Naive thymus-derived CD4-positive, alpha-beta T cell (primary cell): Measurements from ENCODE around the gene TNFAIP2. TPM values are rescaled to one million over a fixed set of nuclear protein-coding genes. Genes with fewer than 3 reads are reported as not detected.

ENCODE experiments used
- ATAC-seq: fragments of 150-1000 bp; cut with Tn5 transposase; 2 replicates; pipeline ENCODE4 v1.10.0; 2021; ENCODE audit warnings: mild to moderate bottlenecking, moderate library complexity
- CTCF ChIA-PET: fragments of 350-600 bp; sonication (Branson Sonifier 250); formaldehyde crosslinking; loops from one replicate; lab custom pipeline; 2021; ENCODE audit warnings: antibody characterized with exemption; lab: Charles Lee
- POLR2A ChIA-PET: fragments of 350-600 bp; sonication (Branson Sonifier 250); formaldehyde crosslinking; loops from one replicate; lab custom pipeline; 2021; ENCODE audit warnings: antibody characterized with exemption, inconsistent platforms; lab: Charles Lee
- DNase-seq, 9 donors: peaks; one replicate each; pipeline versions ENCODE4 v3.0.0 to v3.0.0-alpha.2; 2020 to 2022; ENCODE audit warnings: mixed read lengths in 1 of 9
- H3K27ac ChIP-seq: one replicate; pipeline ENCODE4 v1.7.0; 2013; ENCODE audit warnings: mild to moderate bottlenecking, low read depth, low read length, moderate library complexity
- H3K27me3 ChIP-seq, 2 donors: one replicate each; pipeline ENCODE4 v1.7.0; 2013; ENCODE audit warnings: low read length in 2 of 2, mild to moderate bottlenecking in 2 of 2, moderate library complexity in 2 of 2; ENCODE audit not compliant: control insufficient read depth in 2 of 2, insufficient read depth in 2 of 2
- H3K36me3 ChIP-seq, 3 experiments: 1 replicate in 2 of 3; 2 replicates in 1 of 3; pipeline ENCODE4 v1.7.0; 2013; ENCODE audit warnings: low read length in 3 of 3, mild to moderate bottlenecking in 3 of 3, moderate library complexity in 1 of 3; ENCODE audit not compliant: insufficient read depth in 3 of 3, control insufficient read depth in 2 of 3
- H3K4me1 ChIP-seq, 2 donors: one replicate each; pipeline ENCODE4 v1.7.0; 2013; ENCODE audit warnings: low read length in 2 of 2, mild to moderate bottlenecking in 2 of 2, moderate library complexity in 1 of 2; ENCODE audit not compliant: control insufficient read depth in 2 of 2, insufficient read depth in 2 of 2
- H3K4me3 ChIP-seq: 2 replicates; pipeline ENCODE4 v1.7.0; 2013; ENCODE audit warnings: mild to moderate bottlenecking, low read length
- H3K9me3 ChIP-seq, 3 experiments: 1 replicate in 2 of 3; 2 replicates in 1 of 3; pipeline ENCODE4 v1.7.0; 2013; ENCODE audit warnings: low read length in 3 of 3; ENCODE audit not compliant: control insufficient read depth in 2 of 3
- H3K27ac Mint-ChIP-seq, 9 donors: one replicate each; pipeline ENCODE4 v1.8.0; 2020 to 2022; ENCODE audit warnings: mixed read lengths in 9 of 9, mild to moderate bottlenecking in 8 of 9, moderate library complexity in 5 of 9, inconsistent platforms in 2 of 9
- H3K27me3 Mint-ChIP-seq, 5 donors: one replicate each; pipeline ENCODE4 v1.8.0; 2021 to 2022; ENCODE audit warnings: mixed read lengths in 5 of 5, mild to moderate bottlenecking in 1 of 5
- H3K36me3 Mint-ChIP-seq, 5 donors: one replicate each; pipeline ENCODE4 v1.8.0; 2020 to 2022; ENCODE audit warnings: mixed read lengths in 5 of 5, mild to moderate bottlenecking in 3 of 5, inconsistent platforms in 1 of 5
- H3K4me1 Mint-ChIP-seq, 7 donors: one replicate each; pipeline ENCODE4 v1.8.0; 2020 to 2022; ENCODE audit warnings: mixed read lengths in 7 of 7, mild to moderate bottlenecking in 3 of 7, inconsistent platforms in 1 of 7
- H3K4me3 Mint-ChIP-seq, 10 donors: one replicate each; pipeline ENCODE4 v1.8.0; 2020 to 2022; ENCODE audit warnings: mild to moderate bottlenecking in 10 of 10, mixed read lengths in 10 of 10, moderate library complexity in 6 of 10, inconsistent platforms in 2 of 10
- H3K9me3 Mint-ChIP-seq, 11 donors: one replicate each; pipeline ENCODE4 v1.8.0; 2020 to 2022; ENCODE audit warnings: mixed read lengths in 11 of 11, mild to moderate bottlenecking in 4 of 11, inconsistent platforms in 1 of 11, moderate library complexity in 1 of 11
- intact Hi-C, 2 donors: fragments of 100-400 bp; cut with micrococcal nuclease; formaldehyde crosslinking; loops; one replicate each; pipeline ENCODE4 v1.15.1; 2023
- polyA plus RNA-seq, 2 donors: library from polyadenylated mRNA; unstranded; fragments of 300-500 nt; fragmentation: Illumina TruSeq; gene quantifications; one replicate each; pipeline ENCODE4 v1.2.3, GENCODE V29; 2021
- total RNA-seq, 6 experiments: library from RNA in 5 of 6; stranded (reverse) in 5 of 6; gene quantifications; 1 replicate in 5 of 6; 2 replicates in 1 of 6; pipeline ENCODE4 v1.2.3 and lab custom pipeline; 2021 to 2026

The TNFAIP2 gene
- total and polyA plus RNA-seq, 7 experiments from 2014 or later, result 1.1 to 309 (median 5.5) TPM; not detected in 2

- H3K27me3 ChIP-seq, result no peaks in the 10 kb centered on the region
Measured at GRCh38 chr14:103089386-103090335, 33.6 kb upstream of the TNFAIP2 start.

GRCh38 chr14:103090481-103091020, 32.7 kb upstream of the TNFAIP2 start:
- Mint-ChIP-seq H3K9me3 (no peaks in the 10 kb centered on the region), H3K4me3 (peak overlapping the region in 8 of 10 donors; percentile 14 to 80 (median 62)), H3K4me1 (peaks cover 0 to 3% (median 0%) of the 10 kb centered on the region in 7 donors), H3K36me3 (no peaks in the 10 kb centered on the region), H3K27ac (no peak overlapping the region), H3K27me3 (peaks cover 2 to 15% (median 5%) of the 10 kb centered on the region in 5 donors)
- ChIA-PET CTCF (interaction anchor here (1.4 kb wide), 1 partner anchor 396 kb away, joined by 4 read pairs; no protein-coding TSS in a partner anchor), POLR2A (interaction anchor here (0.6 kb wide), 1 partner anchor 18 kb away, joined by 3 read pairs; no protein-coding TSS in a partner anchor)
- Histone ChIP-seq H3K4me3 (no peak overlapping the region), H3K4me1 (no peaks in the 10 kb centered on the region), H3K27ac (no peak overlapping the region), H3K9me3 (no peaks in the 10 kb centered on the region), H3K36me3 (no peaks in the 10 kb centered on the region), H3K27me3 (no peaks in the 10 kb centered on the region)
- ATAC-seq (no peak), DNase-seq (no peak)
- intact Hi-C loops, result loop anchor here (1.0 to 10.0 kb wide), 6 partner anchors 12 to 566 kb away; partner anchors contain the start of gene RCOR1 (in 1 of the 2)

More at GRCh38 chr14:103089386-103090335, 33.6 kb upstream of the TNFAIP2 start:
- Histone ChIP-seq H3K4me1 (no peaks in the 10 kb centered on the region), H3K27ac (no peak overlapping the region), H3K9me3 (no peaks in the 10 kb centered on the region), H3K4me3 (no peak overlapping the region), H3K36me3 (no peaks in the 10 kb centered on the region)
- Mint-ChIP-seq H3K9me3 (no peaks in the 10 kb centered on the region), H3K27ac (no peak overlapping the region), H3K4me3 (no peak overlapping the region), H3K4me1 (peaks cover 0 to 3% (median 0%) of the 10 kb centered on the region in 7 donors), H3K27me3 (peaks cover 4 to 22% (median 7%) of the 10 kb centered on the region in 5 donors), H3K36me3 (no peaks in the 10 kb centered on the region)
- ATAC-seq, result no peak
- ChIA-PET POLR2A (no interaction called here), CTCF (interaction anchor here (1.4 kb wide), 1 partner anchor 395 kb away, joined by 4 read pairs; no protein-coding TSS in a partner anchor)
- intact Hi-C loops, result loop anchor here in 1 of 2 donors (2.0 to 10.0 kb wide), 3 partner anchors 15 to 565 kb away; partner anchors contain the start of gene RCOR1
- no peak for DNase-seq

- peak overlapping the region; percentile 43 for H3K4me3 ChIP-seq
- Mint-ChIP-seq H3K9me3 (no peaks in the 10 kb centered on the region), H3K36me3 (no peaks in the 10 kb centered on the region), H3K27ac (no peak overlapping the region), H3K4me3 (peak overlapping the region; percentile 14 to 80 (median 62)), H3K27me3 (peaks cover 0 to 11% (median 5%) of the 10 kb centered on the region in 5 donors), H3K4me1 (peaks cover 0 to 3% (median 0%) of the 10 kb centered on the region in 7 donors)
- no peaks in the 10 kb centered on the region for H3K36me3 ChIP-seq
- H3K9me3 ChIP-seq, result no peaks in the 10 kb centered on the region
- DNase-seq, result peak; percentile 38 to 80 (median 64)
- CTCF ChIA-PET, result interaction anchor here (1.4 kb wide), 1 partner anchor 397 kb away, joined by 4 read pairs; no protein-coding TSS in a partner anchor
- POLR2A ChIA-PET, result interaction anchor here (0.6 kb wide), 1 partner anchor 17 kb away, joined by 3 read pairs; no protein-coding TSS in a partner anchor
- no peak overlapping the region for H3K27ac ChIP-seq
- no peaks in the 10 kb centered on the region for H3K27me3 ChIP-seq
- intact Hi-C loops, result loop anchor here (1.0 to 10.0 kb wide), 6 partner anchors 13 to 566 kb away; partner anchors contain the start of gene RCOR1 (in 1 of the 2)
- no peaks in the 10 kb centered on the region for H3K4me1 ChIP-seq
- peak; percentile 94 for ATAC-seq
Measured at GRCh38 chr14:103091041-103091882, 32.0 kb upstream of the TNFAIP2 start.

GRCh38 chr14:103091883-103092222, 31.4 kb upstream of the TNFAIP2 start:
- Histone ChIP-seq H3K9me3 (no peaks in the 10 kb centered on the region), H3K27ac (no peak overlapping the region), H3K4me1 (no peaks in the 10 kb centered on the region), H3K27me3 (no peaks in the 10 kb centered on the region), H3K36me3 (no peaks in the 10 kb centered on the region), H3K4me3 (peak overlapping the region; percentile 23)
- ATAC-seq (no peak), DNase-seq (no peak)
- Mint-ChIP-seq H3K9me3 (no peaks in the 10 kb centered on the region), H3K4me3 (peak overlapping the region in 6 of 10 donors; percentile 2 to 66 (median 39)), H3K27ac (peak overlapping the region in 1 of 9 donors; percentile 25), H3K27me3 (peaks cover 0 to 5% (median 3%) of the 10 kb centered on the region in 5 donors), H3K4me1 (peaks cover 0 to 3% (median 0%) of the 10 kb centered on the region in 7 donors), H3K36me3 (no peaks in the 10 kb centered on the region)
- ChIA-PET CTCF (interaction anchor here (0.6 to 1.6 kb wide), 3 partner anchors 178 to 398 kb away, joined by 3 to 9 read pairs (median 3); no protein-coding TSS in a partner anchor), POLR2A (no interaction called here)
- intact Hi-C loops, result loop anchor here (1.0 to 10.0 kb wide), 6 partner anchors 14 to 567 kb away; partner anchors contain the start of gene RCOR1 (in 1 of the 2)

GRCh38 chr14:103093856-103094405, 29.3 kb upstream of the TNFAIP2 start:
- Histone ChIP-seq H3K4me3 (no peak overlapping the region), H3K36me3 (no peaks in the 10 kb centered on the region), H3K27me3 (no peaks in the 10 kb centered on the region), H3K27ac (no peak overlapping the region), H3K9me3 (no peaks in the 10 kb centered on the region), H3K4me1 (no peaks in the 10 kb centered on the region)
- H3K27ac Mint-ChIP-seq, result no peak overlapping the region
- H3K27me3 Mint-ChIP-seq, result peaks cover 0 to 6% (median 3%) of the 10 kb centered on the region in 5 donors
- H3K4me1 Mint-ChIP-seq, result peaks cover 0 to 3% (median 0%) of the 10 kb centered on the region in 7 donors
- no peaks in the 10 kb centered on the region for H3K36me3 Mint-ChIP-seq
- CTCF ChIA-PET, result interaction anchor here (0.6 kb wide), 1 partner anchor 49 kb away, joined by 4 read pairs; no protein-coding TSS in a partner anchor
- intact Hi-C loops, result loop anchor here in 1 of 2 donors (10.0 kb wide), 1 partner anchor 499 kb away; the partner anchor contains the start of gene RCOR1
- DNase-seq (no peak), ATAC-seq (no peak)
- no peaks in the 10 kb centered on the region for H3K9me3 Mint-ChIP-seq
- POLR2A ChIA-PET, result no interaction called here
- H3K4me3 Mint-ChIP-seq, result no peak overlapping the region
